Breast epithelium (tissue), 3 donors: Measurements from ENCODE around the gene NKX6-2.

ENCODE experiments used
- CTCF ChIP-seq, 3 donors: fragments of 450-650 bp; IDR thresholded peaks; one replicate each; pipeline ENCODE4 v1.5.1; 2016 to 2017; ENCODE audit warnings: antibody characterized with exemption in 3 of 3, mild to moderate bottlenecking in 3 of 3, moderate library complexity in 3 of 3
- POLR2A ChIP-seq: fragments of 450-650 bp; IDR thresholded peaks from one replicate; pipeline ENCODE4 v1.6.1; 2016; ENCODE audit warnings: antibody characterized with exemption, mild to moderate bottlenecking, moderate library complexity
- POLR2AphosphoS5 ChIP-seq, 3 donors: sonication (generic); formaldehyde crosslinking; IDR thresholded peaks; one replicate each; pipeline ENCODE4 v1.6.1; 2017; ENCODE audit warnings: antibody characterized with exemption in 3 of 3

DNA sequence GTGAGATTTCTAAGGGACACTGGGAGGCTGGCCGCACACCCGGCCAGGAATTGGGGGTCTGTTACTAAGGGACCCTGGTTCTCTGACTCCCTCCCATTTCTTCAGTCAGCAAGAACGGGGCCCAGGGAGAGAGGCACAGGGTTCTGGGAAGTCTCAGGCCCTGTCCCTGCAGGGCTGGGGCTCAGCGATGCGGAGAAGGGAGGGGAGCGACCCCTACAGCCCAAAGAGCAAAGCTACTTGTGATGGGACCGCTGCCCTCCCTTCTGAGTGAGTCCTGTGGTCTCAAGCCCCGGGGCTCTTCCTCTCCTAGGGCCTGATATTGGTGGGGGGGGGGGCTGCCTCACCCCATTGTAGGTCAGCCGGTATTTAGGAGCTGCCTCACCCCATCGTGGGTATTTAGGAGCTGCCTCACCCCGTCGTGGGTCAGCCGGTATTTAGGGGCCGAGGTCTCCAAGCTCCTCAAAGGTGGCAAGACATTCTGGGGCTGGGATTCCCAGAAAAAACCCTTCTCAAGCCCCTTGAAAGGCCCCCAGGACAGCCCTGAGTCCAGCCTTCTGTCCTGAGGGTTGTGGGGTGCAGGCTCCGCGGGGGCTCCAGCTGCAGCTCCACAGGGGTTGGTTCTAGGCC lies 16.9 kb upstream of the NKX6-2 start:
- TF ChIP-seq POLR2AphosphoS5 (IDR thresholded peaks at IDR 0.05), result no peak
- TF ChIP-seq CTCF (IDR thresholded peaks at IDR 0.05), result no peak
- no peak for TF ChIP-seq POLR2A
